Neural cell (in vitro differentiated cells): Measurements from ENCODE around the gene ASMTL.

Experiments used
- CTCF ChIP-seq: fragments of 450-650 bp; IDR thresholded peaks from 2 replicates; pipeline ENCODE4 v1.5.1; 2014; ENCODE audit warnings: antibody characterized with exemption, mild to moderate bottlenecking, moderate library complexity; ENCODE audit not compliant: poor library complexity, severe bottlenecking
- EP300 ChIP-seq: fragments of 450-650 bp; conservative IDR thresholded peaks from 2 replicates; pipeline ENCODE4 v1.6.1; 2014; ENCODE audit warnings: antibody characterized with exemption, mild to moderate bottlenecking, moderate library complexity; ENCODE audit not compliant: poor library complexity, severe bottlenecking
- EZH2 ChIP-seq: fragments of 200-600, 300-800 bp; shearing (Covaris generic), sonication (generic); IDR thresholded peaks from 2 replicates; pipeline ENCODE4 v1.6.1; 2014; ENCODE audit warnings: antibody characterized with exemption, low read length, borderline replicate concordance, mild to moderate bottlenecking; ENCODE audit not compliant: insufficient read depth, poor library complexity, severe bottlenecking
- POLR2AphosphoS5 ChIP-seq: IDR thresholded peaks from 2 replicates; pipeline ENCODE4 v1.6.1; 2012
- TAF1 ChIP-seq: IDR thresholded peaks from 2 replicates; pipeline ENCODE4 v1.6.1; 2012; ENCODE audit warnings: low read depth

- no peak for TF ChIP-seq CTCF
- no peak for TF ChIP-seq EP300
- no peak for TF ChIP-seq EZH2
- no peak for TF ChIP-seq POLR2AphosphoS5
- TF ChIP-seq TAF1: no peak
These were observed 20.3 kb upstream of the ASMTL start for GRCh38 chrX:1472975-1473374.
